Naive thymus-derived CD8-positive, alpha-beta T cell (primary cell): ENCODE measurements around the gene ZBTB16. TPM values are rescaled to one million over a fixed set of nuclear protein-coding genes. Genes with fewer than 3 reads are reported as not detected.

ENCODE experiments used
- ATAC-seq, 2 donors: fragments of 150-1000 bp; cut with Tn5 transposase in 1 of 2; sonication (Bioruptor Pico), chemical (Tn5 transposase) in 1 of 2; 1 replicate in 1 of 2; 2 replicates in 1 of 2; pipeline ENCODE4 v1.10.0; 2021; ENCODE audit warnings: mild to moderate bottlenecking in 2 of 2, moderate library complexity in 2 of 2
- POLR2A ChIA-PET: fragments of 350-600 bp; sonication (Branson Sonifier 250); formaldehyde crosslinking; loops from one replicate; lab custom pipeline; 2021; ENCODE audit warnings: antibody characterized with exemption; lab: Charles Lee
- DNase-seq, 10 donors: peaks; one replicate each; pipeline versions ENCODE4 v3.0.0 to v3.0.0-alpha.2; 2020 to 2022
- H3K27ac Mint-ChIP-seq, 10 donors: one replicate each; pipeline ENCODE4 v1.8.0; 2020 to 2022; ENCODE audit warnings: mild to moderate bottlenecking in 10 of 10, mixed read lengths in 10 of 10, moderate library complexity in 4 of 10, inconsistent platforms in 1 of 10
- H3K27me3 Mint-ChIP-seq, 5 donors: one replicate each; pipeline ENCODE4 v1.8.0; 2021 to 2022; ENCODE audit warnings: mixed read lengths in 5 of 5
- H3K36me3 Mint-ChIP-seq, 3 donors: one replicate each; pipeline ENCODE4 v1.8.0; 2020 to 2022; ENCODE audit warnings: mixed read lengths in 3 of 3, mild to moderate bottlenecking in 2 of 3, inconsistent platforms in 1 of 3
- H3K4me1 Mint-ChIP-seq, 4 donors: one replicate each; pipeline ENCODE4 v1.8.0; 2021 to 2022; ENCODE audit warnings: mixed read lengths in 4 of 4
- H3K4me3 Mint-ChIP-seq, 10 donors: one replicate each; pipeline ENCODE4 v1.8.0; 2020 to 2022; ENCODE audit warnings: mild to moderate bottlenecking in 10 of 10, mixed read lengths in 10 of 10, moderate library complexity in 6 of 10, inconsistent platforms in 1 of 10
- H3K9me3 Mint-ChIP-seq, 9 donors: one replicate each; pipeline ENCODE4 v1.8.0; 2020 to 2022; ENCODE audit warnings: mixed read lengths in 9 of 9, mild to moderate bottlenecking in 3 of 9, inconsistent platforms in 1 of 9, moderate library complexity in 1 of 9
- polyA plus RNA-seq, 3 donors: library from polyadenylated mRNA; unstranded; fragments of 300-500 nt; fragmentation: Illumina TruSeq; gene quantifications; one replicate each; pipeline ENCODE4 v1.2.3, GENCODE V29; 2021
- total RNA-seq, 8 experiments: library from RNA in 2 of 8; stranded (reverse) in 2 of 8; gene quantifications; one replicate each; pipeline ENCODE4 v1.2.3 and lab custom pipeline; 2021 to 2026

Gene ZBTB16
- total and polyA plus RNA-seq, 5 experiments from 2014 or later = 0.21 to 7.5 (median 2.5) TPM

- H3K27me3 Mint-ChIP-seq = peaks cover 0 to 10% (median 2%) of the 10 kb centered on the region in 5 donors
- no peaks in the 10 kb centered on the region for H3K36me3 Mint-ChIP-seq
- H3K27ac Mint-ChIP-seq = no peak overlapping the region
- no peak for DNase-seq
- no peak for ATAC-seq
- no peaks in the 10 kb centered on the region for H3K9me3 Mint-ChIP-seq
- no peak overlapping the region for H3K4me3 Mint-ChIP-seq
- H3K4me1 Mint-ChIP-seq = peaks cover 0 to 2% (median 0%) of the 10 kb centered on the region in 4 donors
- POLR2A ChIA-PET = no interaction called here
Observed at GRCh38 chr11:114286229-114286628, 226.7 kb downstream of the ZBTB16 start.

- H3K4me3 Mint-ChIP-seq = no peak overlapping the region
- POLR2A ChIA-PET = no interaction called here
- peaks cover 0 to 5% (median 0%) of the 10 kb centered on the region in 4 donors for H3K4me1 Mint-ChIP-seq
- no peak overlapping the region for H3K27ac Mint-ChIP-seq
- DNase-seq (no peak), ATAC-seq (no peak)
- H3K9me3 Mint-ChIP-seq = no peaks in the 10 kb centered on the region
- no peaks in the 10 kb centered on the region for H3K36me3 Mint-ChIP-seq
- peaks cover 0 to 8% (median 2%) of the 10 kb centered on the region in 5 donors for H3K27me3 Mint-ChIP-seq
Observed at GRCh38 chr11:114287154-114287553, 227.6 kb downstream of the ZBTB16 start.

DNA sequence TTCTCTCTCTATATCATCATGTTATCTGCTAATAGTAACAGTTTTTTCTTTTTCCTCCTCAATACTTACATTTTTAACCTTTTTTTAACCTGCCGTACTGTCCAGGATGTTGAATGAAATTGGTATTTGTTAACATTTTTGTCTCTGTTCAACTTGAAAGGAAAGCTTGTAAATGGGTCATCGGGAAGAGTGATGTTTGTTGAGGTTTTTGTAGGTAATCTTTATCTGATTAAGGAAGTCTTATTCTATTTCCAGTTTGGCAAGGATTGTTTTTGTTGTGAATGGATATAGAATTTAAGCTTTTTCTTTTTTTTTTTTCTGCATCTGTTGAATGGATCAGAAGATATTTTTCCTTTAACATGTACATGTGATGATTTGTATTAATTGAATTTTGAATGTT, 228.6 kb downstream of the ZBTB16 start:
- Mint-ChIP-seq H3K4me3 (no peak overlapping the region), H3K9me3 (no peaks in the 10 kb centered on the region), H3K4me1 (peaks cover 0 to 5% (median 0%) of the 10 kb centered on the region in 4 donors), H3K36me3 (no peaks in the 10 kb centered on the region), H3K27ac (no peak overlapping the region), H3K27me3 (peaks cover 0 to 11% (median 4%) of the 10 kb centered on the region in 5 donors)
- DNase-seq = no peak
- POLR2A ChIA-PET = no interaction called here
- ATAC-seq = no peak

DNA sequence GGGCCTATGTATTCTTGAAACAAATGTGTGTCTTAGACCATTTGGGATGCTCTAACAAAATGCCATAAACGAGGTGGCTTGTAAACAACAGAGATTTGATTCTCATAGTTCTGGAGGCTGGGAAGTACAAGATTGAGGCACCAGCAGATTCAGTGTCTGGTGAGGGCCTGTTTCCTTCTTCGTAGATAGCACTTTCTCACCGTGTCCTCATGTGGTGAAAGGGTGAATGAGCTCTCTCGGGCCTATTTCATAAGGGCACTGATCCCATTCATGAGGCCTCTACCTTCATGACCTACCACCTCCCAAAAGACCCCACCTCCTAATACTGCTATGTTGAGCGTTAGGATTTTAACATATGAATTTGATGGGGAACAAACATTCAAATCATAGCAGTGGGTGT, 230.3 kb downstream of the ZBTB16 start:
- no peak overlapping the region for H3K4me3 Mint-ChIP-seq
- DNase-seq = no peak
- no peak for ATAC-seq
- POLR2A ChIA-PET = no interaction called here
- H3K27ac Mint-ChIP-seq = no peak overlapping the region
- H3K27me3 Mint-ChIP-seq = peaks cover 0 to 10% (median 5%) of the 10 kb centered on the region in 5 donors
- H3K9me3 Mint-ChIP-seq = no peaks in the 10 kb centered on the region
- no peaks in the 10 kb centered on the region for H3K36me3 Mint-ChIP-seq
- peaks cover 0 to 5% (median under 1%) of the 10 kb centered on the region in 4 donors for H3K4me1 Mint-ChIP-seq

DNA sequence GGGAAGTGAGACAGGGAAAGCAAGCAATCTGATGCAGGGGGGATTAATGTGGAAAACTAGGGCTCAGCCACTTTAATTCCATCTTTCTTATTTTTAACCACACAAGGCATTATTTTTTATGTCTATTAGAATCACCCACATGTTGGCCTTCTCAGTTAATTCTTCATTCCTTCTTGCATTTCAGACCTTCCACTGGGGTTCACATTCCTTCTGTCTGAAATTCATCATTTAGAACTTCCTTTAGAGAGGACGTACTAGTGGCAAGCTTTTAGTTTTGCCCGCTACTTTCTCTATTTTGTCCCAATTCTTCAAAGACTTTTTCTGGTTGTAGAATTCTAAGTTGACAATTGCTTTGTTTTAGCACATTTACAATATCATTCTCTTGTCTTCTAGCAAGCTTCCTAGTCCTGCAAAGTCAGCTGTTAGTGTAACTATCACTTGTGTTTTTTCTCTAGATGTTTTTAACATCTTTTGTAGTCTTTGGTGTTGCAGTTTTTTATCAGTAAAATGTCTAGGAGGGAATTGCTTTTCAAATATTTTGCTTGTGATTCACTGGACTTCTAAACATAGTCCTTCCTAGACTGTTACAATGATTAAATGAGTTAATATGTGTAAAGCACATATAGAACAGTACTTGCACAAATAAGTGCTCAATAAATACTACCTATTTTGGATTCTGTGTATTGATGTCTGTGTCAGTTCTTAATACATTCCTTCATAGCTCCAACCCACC, 231.2 kb downstream of the ZBTB16 start:
- H3K27me3 Mint-ChIP-seq = peaks cover 0 to 10% (median 5%) of the 10 kb centered on the region in 5 donors
- POLR2A ChIA-PET = no interaction called here
- ATAC-seq (no peak), DNase-seq (no peak)
- no peaks in the 10 kb centered on the region for H3K36me3 Mint-ChIP-seq
- H3K27ac Mint-ChIP-seq = no peak overlapping the region
- H3K9me3 Mint-ChIP-seq = no peaks in the 10 kb centered on the region
- H3K4me3 Mint-ChIP-seq = no peak overlapping the region
- H3K4me1 Mint-ChIP-seq = peaks cover 0 to 5% (median under 1%) of the 10 kb centered on the region in 4 donors

GRCh38 chr11:114291381-114291780, 231.9 kb downstream of the ZBTB16 start:
- DNase-seq (no peak), ATAC-seq (no peak)
- Mint-ChIP-seq H3K27me3 (peaks cover 0 to 10% (median 5%) of the 10 kb centered on the region in 5 donors), H3K36me3 (no peaks in the 10 kb centered on the region), H3K4me3 (no peak overlapping the region), H3K27ac (no peak overlapping the region), H3K4me1 (peaks cover 0 to 5% (median under 1%) of the 10 kb centered on the region in 4 donors), H3K9me3 (no peaks in the 10 kb centered on the region)
- POLR2A ChIA-PET = no interaction called here

DNA sequence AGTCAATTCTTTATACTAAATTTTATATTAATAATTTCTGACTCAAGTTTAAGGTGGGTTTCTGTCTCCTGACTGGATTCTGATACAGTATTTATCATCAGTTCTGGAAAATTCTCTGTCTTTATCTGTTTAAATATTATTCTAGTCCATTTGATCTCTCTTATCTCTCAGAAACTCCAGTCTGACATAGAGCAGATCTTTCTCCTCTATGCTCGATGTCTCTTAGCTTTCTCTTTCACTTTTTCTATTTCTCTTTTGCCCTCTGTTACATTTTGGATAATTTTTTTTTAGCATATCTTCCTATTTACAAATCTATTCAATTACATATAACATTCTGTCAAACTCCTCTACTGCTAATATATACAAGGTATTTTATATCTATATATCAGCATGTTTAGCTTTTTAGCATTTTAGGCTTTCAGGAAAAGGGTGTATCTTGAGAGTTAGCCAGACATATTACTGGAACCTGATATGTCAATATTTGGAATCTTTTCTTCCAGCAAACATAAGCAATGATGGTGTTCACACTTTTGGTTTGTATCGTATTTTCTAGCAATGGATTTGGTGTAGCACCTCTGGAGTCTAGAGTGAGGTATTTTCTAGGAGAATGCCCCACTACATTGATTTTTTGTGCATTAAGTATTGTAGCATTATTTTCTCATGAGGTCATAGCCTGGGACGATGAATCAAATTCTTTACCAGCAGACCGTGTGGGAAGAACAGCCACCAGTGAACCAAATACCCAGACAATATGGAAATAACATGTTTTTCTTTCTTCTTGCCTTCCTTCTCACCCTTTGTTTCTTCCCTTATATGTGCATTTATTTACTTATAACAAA, 232.6 kb downstream of the ZBTB16 start:
- Mint-ChIP-seq H3K27me3 (peaks cover 0 to 10% (median 5%) of the 10 kb centered on the region in 5 donors), H3K9me3 (no peaks in the 10 kb centered on the region), H3K27ac (no peak overlapping the region), H3K36me3 (no peaks in the 10 kb centered on the region), H3K4me1 (peaks cover 0 to 5% (median under 1%) of the 10 kb centered on the region in 4 donors), H3K4me3 (no peak overlapping the region)
- no peak for DNase-seq
- POLR2A ChIA-PET = no interaction called here
- no peak for ATAC-seq

DNA sequence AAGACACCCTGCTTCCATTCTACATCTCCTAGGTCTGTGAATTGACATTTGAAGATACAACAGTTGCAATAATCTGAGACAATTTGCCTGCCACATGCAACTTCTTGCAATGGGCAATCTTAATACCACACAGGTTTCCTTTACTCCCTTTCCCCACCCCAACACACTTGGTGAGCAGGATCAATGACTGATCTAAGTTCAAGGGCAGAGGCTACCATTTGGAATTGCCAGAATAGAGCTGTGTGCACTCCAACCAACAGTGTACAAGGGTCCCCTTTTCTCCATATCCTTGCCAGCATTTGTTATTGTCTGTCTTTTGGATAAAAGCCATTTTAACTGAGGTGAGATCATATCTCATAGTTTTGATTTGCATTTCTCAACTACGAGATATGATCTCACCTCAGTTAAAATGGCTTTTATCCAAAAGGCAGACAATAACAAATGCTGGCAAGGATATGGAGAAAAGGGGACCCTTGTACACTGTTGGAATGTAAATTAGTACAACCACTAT, 233.7 kb downstream of the ZBTB16 start:
- ATAC-seq (no peak), DNase-seq (no peak)
- no peak overlapping the region for H3K4me3 Mint-ChIP-seq
- POLR2A ChIA-PET = no interaction called here
- peaks cover 0 to 5% (median under 1%) of the 10 kb centered on the region in 4 donors for H3K4me1 Mint-ChIP-seq
- peaks cover 0 to 13% (median 5%) of the 10 kb centered on the region in 5 donors for H3K27me3 Mint-ChIP-seq
- no peaks in the 10 kb centered on the region for H3K36me3 Mint-ChIP-seq
- no peak overlapping the region for H3K27ac Mint-ChIP-seq
- H3K9me3 Mint-ChIP-seq = no peaks in the 10 kb centered on the region

- DNase-seq = no peak
- Mint-ChIP-seq H3K27ac (peak within 1 kb of the TSS in 1 of 10 donors; percentile 61), H3K27me3 (peaks cover 3 to 10% (median 5%) of the 10 kb centered on the region in 5 donors), H3K36me3 (peaks cover 0 to 12% (median 0%) of the 10 kb centered on the region in 3 donors), H3K4me3 (no peak within 1 kb of the TSS), H3K9me3 (peaks cover 0 to 18% (median 8%) of the 10 kb centered on the region in 9 donors), H3K4me1 (peaks cover 0 to 5% (median under 1%) of the 10 kb centered on the region in 4 donors)
- POLR2A ChIA-PET = no interaction called here
- ATAC-seq = no peak
Observed at GRCh38 chr11:114295676-114296604, 236.4 kb downstream of the ZBTB16 start, which contains the start of gene NNMT. Gene NNMT (plus strand): TSS chr11:114296399. CDS start chr11:114296557, 158 bp downstream.

- peaks cover 0 to 2% (median 0%) of the 10 kb centered on the region in 4 donors for H3K4me1 Mint-ChIP-seq
- no peak for ATAC-seq
- no peak overlapping the region for H3K27ac Mint-ChIP-seq
- DNase-seq = no peak
- H3K9me3 Mint-ChIP-seq = peaks cover 0 to 24% (median 8%) of the 10 kb centered on the region in 9 donors
- H3K4me3 Mint-ChIP-seq = no peak overlapping the region
- POLR2A ChIA-PET = no interaction called here
- peaks cover 5 to 12% (median 7%) of the 10 kb centered on the region in 5 donors for H3K27me3 Mint-ChIP-seq
- H3K36me3 Mint-ChIP-seq = peaks cover 0 to 18% (median 0%) of the 10 kb centered on the region in 3 donors
Observed at GRCh38 chr11:114296605-114297372, 237.3 kb downstream of the ZBTB16 start.
